OCI-LY1 (cell line): ENCODE results near the gene LAMB2.

Source experiments
- CTCF ChIP-seq: fragments of 200-600 bp; sonication (generic), shearing (Covaris generic); IDR thresholded peaks from 2 replicates; pipeline ENCODE4 v1.5.1; 2017; ENCODE audit warnings: mild to moderate bottlenecking, antibody characterized with exemption, low read length, moderate library complexity, mixed read lengths
- EZH2 ChIP-seq: fragments of 200-600 bp; sonication (generic), shearing (Covaris generic); IDR thresholded peaks from 2 replicates; pipeline ENCODE4 v1.8.0; 2017; ENCODE audit warnings: borderline replicate concordance, mixed run types, mild to moderate bottlenecking, antibody characterized with exemption, low read length, moderate library complexity, mixed read lengths

- no peak for TF ChIP-seq EZH2
- TF ChIP-seq CTCF, result no peak
Observed at GRCh38 chr3:49162751-49163419, 30.0 kb upstream of the LAMB2 start.
